Osteoblast (primary cell): ENCODE measurements around the gene RAB44. TPM values are rescaled to one million over a fixed set of nuclear protein-coding genes. Genes with fewer than 3 reads are reported as not detected.

ENCODE experiments used
- DNase-seq: peaks from one replicate; pipeline ENCODE4 v3.0.0; 2011; ENCODE audit warnings: low spot score, mixed read lengths; ENCODE audit not compliant: insufficient read length; ENCODE audit errors: missing footprints
- H2AFZ ChIP-seq: 2 replicates; pipeline ENCODE4 v1.6.0; 2011; ENCODE audit warnings: mild to moderate bottlenecking, low read length
- H3K27ac ChIP-seq: 2 replicates; pipeline ENCODE4 v1.5.1; 2011; ENCODE audit warnings: mild to moderate bottlenecking, low read depth, low read length, moderate library complexity
- H3K27me3 ChIP-seq: 2 replicates; pipeline ENCODE4 v1.6.0; 2012; ENCODE audit warnings: mild to moderate bottlenecking, control low read depth, inconsistent platforms, low read length, moderate library complexity; ENCODE audit not compliant: insufficient read depth
- H3K36me3 ChIP-seq: 2 replicates; pipeline ENCODE4 v1.5.1; 2011; ENCODE audit warnings: mild to moderate bottlenecking, low read length, control low read depth, moderate library complexity; ENCODE audit not compliant: insufficient read depth
- H3K4me1 ChIP-seq: 2 replicates; pipeline ENCODE4 v1.5.1; 2011; ENCODE audit warnings: mild to moderate bottlenecking, low read length, control low read depth, moderate library complexity; ENCODE audit not compliant: insufficient read depth
- H3K4me2 ChIP-seq: 2 replicates; pipeline ENCODE4 v1.6.0; 2011; ENCODE audit warnings: mild to moderate bottlenecking, low read length; ENCODE audit not compliant: insufficient read depth
- H3K4me3 ChIP-seq: fragments of 200-600 bp; sonication (generic); 3 replicates; pipeline ENCODE4 v1.5.1; 2012; ENCODE audit warnings: mild to moderate bottlenecking, low read length, inconsistent platforms; ENCODE audit not compliant: insufficient read depth
- H3K79me2 ChIP-seq: 2 replicates; pipeline ENCODE4 v1.6.0; 2012; ENCODE audit warnings: mild to moderate bottlenecking, low read length, control low read depth, inconsistent platforms; ENCODE audit not compliant: insufficient read depth
- H3K9me3 ChIP-seq: 2 replicates; pipeline ENCODE4 v1.5.1; 2011; ENCODE audit warnings: low read depth, low read length, control low read depth
- H4K20me1 ChIP-seq: 2 replicates; pipeline ENCODE4 v1.6.0; 2012; ENCODE audit warnings: mild to moderate bottlenecking, low read length, control low read depth; ENCODE audit not compliant: insufficient read depth
- CTCF ChIP-seq: IDR thresholded peaks from 2 replicates; pipeline ENCODE4 v1.5.1; 2011; ENCODE audit warnings: mild to moderate bottlenecking, low read depth, low read length, moderate library complexity; ENCODE audit errors: extremely low read depth
- total RNA-seq: library from RNA; depleted of rRNA; stranded (reverse); fragments of >200 nt; gene quantifications from 2 replicates; pipeline ENCODE4 v1.2.3, GENCODE V29; 2012

Gene RAB44
- total RNA-seq, 1 donor: 0.36 TPM

- DNase-seq: no peak
- H3K79me2 ChIP-seq: no peaks in the 10 kb centered on the region
- no peak overlapping the region for H2AFZ ChIP-seq
- TF ChIP-seq CTCF: no peak
- H3K4me1 ChIP-seq: peaks cover 13% of the 10 kb centered on the region
- no peak overlapping the region for H3K4me2 ChIP-seq
- H3K36me3 ChIP-seq: no peaks in the 10 kb centered on the region
- no peak overlapping the region for H3K27ac ChIP-seq
- no peak overlapping the region for H3K4me3 ChIP-seq
- H3K27me3 ChIP-seq: peaks cover 5% of the 10 kb centered on the region
- no peaks in the 10 kb centered on the region for H4K20me1 ChIP-seq
- no peaks in the 10 kb centered on the region for H3K9me3 ChIP-seq
Observed at GRCh38 chr6:36774331-36774730, 76.7 kb downstream of the RAB44 start.

- DNase-seq: no peak
- Histone ChIP-seq H3K79me2 (no peaks in the 10 kb centered on the region), H3K36me3 (no peaks in the 10 kb centered on the region), H3K4me3 (no peak overlapping the region), H3K4me1 (no peaks in the 10 kb centered on the region), H3K4me2 (no peak overlapping the region), H4K20me1 (no peaks in the 10 kb centered on the region), H2AFZ (no peak overlapping the region), H3K9me3 (no peaks in the 10 kb centered on the region), H3K27me3 (peaks cover 5% of the 10 kb centered on the region), H3K27ac (no peak overlapping the region)
- no peak for TF ChIP-seq CTCF
Observed at GRCh38 chr6:36776167-36776566, 78.5 kb downstream of the RAB44 start.

- H3K4me2 ChIP-seq: no peak overlapping the region
- H3K4me1 ChIP-seq: no peaks in the 10 kb centered on the region
- peaks cover 5% of the 10 kb centered on the region for H3K27me3 ChIP-seq
- no peaks in the 10 kb centered on the region for H4K20me1 ChIP-seq
- DNase-seq: no peak
- H3K9me3 ChIP-seq: no peaks in the 10 kb centered on the region
- H3K27ac ChIP-seq: no peak overlapping the region
- H3K79me2 ChIP-seq: no peaks in the 10 kb centered on the region
- TF ChIP-seq CTCF: no peak
- no peaks in the 10 kb centered on the region for H3K36me3 ChIP-seq
- H3K4me3 ChIP-seq: no peak overlapping the region
- H2AFZ ChIP-seq: no peak overlapping the region
Observed at GRCh38 chr6:36777801-36778200, 80.2 kb downstream of the RAB44 start.

- DNase-seq: peak; percentile 25
- no peaks in the 10 kb centered on the region for H3K79me2 ChIP-seq
- no peak overlapping the region for H2AFZ ChIP-seq
- no peaks in the 10 kb centered on the region for H3K36me3 ChIP-seq
- no peak for TF ChIP-seq CTCF
- no peaks in the 10 kb centered on the region for H4K20me1 ChIP-seq
- H3K4me2 ChIP-seq: no peak overlapping the region
- H3K27me3 ChIP-seq: peaks cover 5% of the 10 kb centered on the region
- H3K9me3 ChIP-seq: no peaks in the 10 kb centered on the region
- no peak overlapping the region for H3K4me3 ChIP-seq
- H3K4me1 ChIP-seq: no peaks in the 10 kb centered on the region
- no peak overlapping the region for H3K27ac ChIP-seq
Observed at GRCh38 chr6:36779227-36779626, 81.6 kb downstream of the RAB44 start.
